GM12872 (cell line): ENCODE results near the gene ROMO1.

Experiments
- TF ChIP-seq, protein P1 (sequence below): IDR thresholded peaks from 3 replicates; pipeline ENCODE4 v1.5.1; 2011; ENCODE audit warnings: low read depth, mild to moderate bottlenecking, low read length, moderate library complexity; ENCODE audit not compliant: insufficient read depth

Gene ROMO1

DNA sequence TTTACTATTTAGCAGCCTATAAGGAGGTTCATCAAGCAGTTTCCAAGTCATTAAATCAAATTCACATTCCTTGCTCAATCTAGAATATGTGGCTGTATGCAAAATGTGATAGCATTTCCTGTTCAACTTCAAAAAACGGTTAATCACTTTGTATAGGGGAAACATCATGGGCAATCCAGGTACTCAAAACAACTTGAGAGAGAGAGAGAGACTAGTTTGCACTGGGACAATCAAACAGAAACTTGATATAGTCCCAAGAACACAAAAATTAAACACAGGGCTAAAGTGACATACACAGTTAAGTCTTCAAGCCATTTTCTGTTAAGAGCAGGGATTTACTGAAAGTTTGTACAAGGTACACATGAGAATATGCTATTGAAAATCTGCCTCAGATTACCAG, 41.9 kb upstream of the ROMO1 start:
- TF ChIP-seq, protein P1, sequence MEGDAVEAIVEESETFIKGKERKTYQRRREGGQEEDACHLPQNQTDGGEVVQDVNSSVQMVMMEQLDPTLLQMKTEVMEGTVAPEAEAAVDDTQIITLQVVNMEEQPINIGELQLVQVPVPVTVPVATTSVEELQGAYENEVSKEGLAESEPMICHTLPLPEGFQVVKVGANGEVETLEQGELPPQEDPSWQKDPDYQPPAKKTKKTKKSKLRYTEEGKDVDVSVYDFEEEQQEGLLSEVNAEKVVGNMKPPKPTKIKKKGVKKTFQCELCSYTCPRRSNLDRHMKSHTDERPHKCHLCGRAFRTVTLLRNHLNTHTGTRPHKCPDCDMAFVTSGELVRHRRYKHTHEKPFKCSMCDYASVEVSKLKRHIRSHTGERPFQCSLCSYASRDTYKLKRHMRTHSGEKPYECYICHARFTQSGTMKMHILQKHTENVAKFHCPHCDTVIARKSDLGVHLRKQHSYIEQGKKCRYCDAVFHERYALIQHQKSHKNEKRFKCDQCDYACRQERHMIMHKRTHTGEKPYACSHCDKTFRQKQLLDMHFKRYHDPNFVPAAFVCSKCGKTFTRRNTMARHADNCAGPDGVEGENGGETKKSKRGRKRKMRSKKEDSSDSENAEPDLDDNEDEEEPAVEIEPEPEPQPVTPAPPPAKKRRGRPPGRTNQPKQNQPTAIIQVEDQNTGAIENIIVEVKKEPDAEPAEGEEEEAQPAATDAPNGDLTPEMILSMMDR = no peak

DNA sequence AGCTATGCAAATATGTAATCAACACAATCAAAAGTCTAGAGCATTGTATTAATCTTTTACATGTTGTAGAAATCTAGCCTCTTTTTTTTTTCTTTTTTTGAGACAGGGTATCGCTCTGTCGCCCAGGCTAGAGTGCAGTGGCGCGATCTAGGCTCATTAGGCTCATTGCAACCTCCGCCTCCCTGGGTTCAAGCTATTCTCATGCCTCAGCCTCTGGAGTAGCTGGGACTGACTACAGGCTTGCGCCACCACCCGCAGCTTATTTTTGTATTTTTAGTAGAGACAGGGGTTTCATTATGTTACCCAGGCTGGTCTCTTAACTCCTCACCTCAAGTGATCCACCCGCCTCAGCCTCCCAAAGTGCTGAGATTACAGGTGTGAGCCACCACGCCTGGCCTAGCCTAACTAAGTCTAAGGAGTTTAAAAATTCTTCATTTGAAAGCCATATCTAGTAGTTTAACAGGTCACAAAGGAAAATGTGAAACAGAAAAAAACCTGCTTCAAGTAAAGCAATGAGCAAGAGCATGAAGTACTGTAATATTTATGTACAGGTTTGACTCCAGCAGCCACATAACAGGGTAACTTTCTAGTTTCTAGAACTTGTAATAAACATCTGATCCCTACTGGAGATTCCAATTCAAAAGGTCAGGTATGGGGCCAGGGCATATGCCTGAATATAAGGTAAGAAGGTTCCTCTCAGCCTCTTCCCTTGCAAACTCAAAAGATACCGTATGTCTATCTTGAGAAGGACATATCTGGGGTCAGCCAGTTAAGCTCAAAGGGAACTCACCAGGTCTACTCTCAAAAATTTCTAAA, 38.9 kb upstream of the ROMO1 start:
- TF ChIP-seq, protein P1 = no peak

DNA sequence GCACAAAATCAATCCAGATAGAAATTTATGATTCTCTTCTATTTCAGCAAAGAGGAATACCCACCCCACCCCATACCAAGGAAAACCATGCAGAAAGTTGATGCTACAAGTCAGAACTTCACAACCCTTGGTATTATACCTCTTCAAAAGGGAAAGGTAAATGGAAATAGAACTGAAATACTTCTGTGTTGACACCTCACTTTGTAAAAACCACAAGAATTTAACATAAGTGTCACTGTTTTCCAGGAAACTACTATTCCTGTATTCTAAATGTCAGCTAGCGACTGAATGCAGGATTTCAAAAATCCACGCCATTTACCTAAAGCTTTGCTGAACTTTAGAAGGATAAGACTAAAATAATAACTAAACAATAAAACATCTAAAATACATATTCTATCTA, 38.2 kb upstream of the ROMO1 start:
- TF ChIP-seq, protein P1 = no peak

DNA sequence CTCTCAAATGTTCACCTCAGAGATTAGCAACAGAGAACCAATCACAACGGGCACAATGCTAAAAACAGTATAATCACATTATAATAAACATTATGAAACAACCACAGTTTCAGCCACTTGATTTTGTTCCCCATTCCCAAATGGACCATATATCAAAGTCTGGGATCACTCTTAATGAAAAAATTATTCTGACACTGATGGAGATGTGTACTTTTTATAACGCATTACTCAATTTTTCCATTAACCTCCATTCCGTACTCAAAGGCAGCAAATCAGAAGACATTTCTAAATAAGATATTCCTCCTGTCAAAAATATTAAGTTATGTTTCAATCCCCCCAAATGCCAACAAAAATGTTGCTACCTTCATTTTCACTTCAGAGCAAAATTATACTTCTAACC, 37.3 kb upstream of the ROMO1 start:
- TF ChIP-seq, protein P1 = no peak

DNA sequence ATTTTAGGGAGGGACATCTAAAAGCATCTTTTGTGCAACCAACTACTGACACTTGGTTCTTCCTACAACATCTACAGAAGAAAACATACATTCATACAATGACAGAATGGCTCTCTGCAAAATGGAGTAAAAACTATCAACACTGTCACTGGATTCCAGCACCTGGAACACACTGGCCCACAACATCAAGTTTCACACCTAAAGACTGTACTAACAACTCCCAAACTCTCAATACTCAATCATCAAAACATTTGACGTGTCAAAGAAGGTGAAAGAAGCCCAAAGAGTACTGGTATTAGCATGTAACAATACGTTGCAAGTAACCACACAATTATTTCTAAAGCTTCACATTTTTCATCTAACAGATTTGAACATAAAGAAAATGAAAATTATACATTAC, 36.7 kb upstream of the ROMO1 start:
- TF ChIP-seq, protein P1 = no peak

DNA sequence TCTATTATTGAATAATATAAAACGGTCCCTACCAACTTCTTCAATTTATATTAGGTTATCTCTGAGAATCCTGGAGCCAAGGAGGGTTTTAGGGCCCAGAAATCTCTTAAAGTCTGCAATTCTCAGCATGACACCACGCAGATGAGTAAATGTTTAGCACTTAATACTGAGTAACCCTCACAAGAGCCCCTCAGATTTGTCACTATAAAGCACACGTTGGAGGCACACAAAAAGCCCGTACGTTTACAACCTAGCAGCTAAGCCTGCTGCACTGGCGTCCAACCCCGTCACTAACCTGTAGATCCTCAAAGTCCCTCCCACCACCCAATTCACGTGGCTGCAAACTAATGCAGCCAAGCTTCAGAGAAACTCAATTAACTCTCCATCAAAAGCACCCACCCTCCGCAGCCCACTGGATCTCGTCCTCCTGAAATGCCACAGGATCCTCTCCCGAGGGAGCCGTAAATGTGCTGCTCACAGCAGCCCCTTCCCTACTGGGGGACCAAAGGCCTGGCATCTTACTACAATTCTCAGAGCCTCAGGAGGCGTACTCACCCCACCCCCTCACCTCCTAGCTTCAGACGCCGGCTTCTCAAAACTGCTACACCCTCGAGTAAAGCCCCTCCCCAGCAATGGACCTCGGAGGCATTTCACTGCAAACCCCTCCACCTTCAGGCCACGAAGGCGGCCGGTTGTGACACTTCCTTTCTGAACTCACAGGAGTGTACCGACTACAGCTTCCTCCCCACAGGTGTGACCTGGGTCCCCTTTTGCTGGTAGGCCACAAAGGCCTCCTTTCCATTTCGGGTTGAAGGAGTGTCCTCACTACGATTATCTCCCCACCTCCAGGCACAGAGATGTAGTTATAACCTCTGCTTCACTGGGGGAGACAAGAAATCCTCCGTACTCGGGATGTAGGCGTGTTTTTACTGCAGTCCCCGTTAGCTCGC, 35.4 kb upstream of the ROMO1 start:
- TF ChIP-seq, protein P1 = no peak

DNA sequence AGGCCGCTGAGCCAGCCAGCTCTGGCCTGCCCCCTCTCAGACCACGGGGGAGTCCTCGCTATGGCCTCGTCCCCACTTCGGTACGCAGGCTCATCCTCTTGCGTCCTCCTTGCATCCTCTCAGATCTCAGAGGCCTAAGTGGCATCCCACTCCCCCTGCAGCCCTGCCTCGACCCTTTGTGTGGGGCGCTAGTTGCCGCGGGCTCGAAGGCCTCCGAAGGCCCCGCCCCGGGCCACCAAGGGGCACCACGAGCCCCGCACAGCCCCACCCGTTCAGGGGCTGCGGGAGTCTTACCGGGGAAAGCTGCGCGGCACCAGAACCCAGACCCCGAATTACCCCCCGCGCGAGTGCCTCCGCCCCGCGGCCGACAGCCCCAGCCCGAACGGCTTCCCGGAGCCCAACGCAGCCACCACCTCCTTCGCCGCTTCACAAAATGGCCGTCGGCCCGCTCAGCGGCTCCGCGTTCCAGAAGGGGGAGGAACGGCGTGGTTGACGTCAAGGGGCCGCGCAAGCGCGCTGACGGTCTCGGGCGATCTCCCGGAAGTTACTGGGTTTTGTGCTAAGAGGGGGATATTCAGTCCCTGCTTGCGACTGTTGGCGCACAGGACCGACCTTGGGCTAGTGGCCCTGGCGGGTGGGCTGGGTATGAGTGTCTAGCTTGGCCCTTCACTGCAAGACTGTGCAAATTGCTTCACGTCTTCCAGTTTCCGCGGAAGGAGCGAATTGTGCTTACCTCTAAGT, 34.6 kb upstream of the ROMO1 start, which contains the start of the genes CPNE1 and RBM12:
Gene CPNE1 (minus strand): TSS at position 435 of the 741 bp plus-strand sequence. CDS start 31,977 bp downstream, outside the sequence.
Gene RBM12 (minus strand): TSS at position 435 of the 741 bp plus-strand sequence. CDS start 9,578 bp downstream, outside the sequence.
- TF ChIP-seq, protein P1 = no peak
